ENCODE measurements around the gene PLCH2. TPM values are rescaled to one million over a fixed set of nuclear protein-coding genes. Genes with fewer than 3 reads are reported as not detected.

PLCH2 gene
- polyA plus RNA-seq, 1 of the 3 experiments (the other 2 are of a cell fraction) = 0.08 TPM

- no peak for TF ChIP-seq PBX3 (IDR thresholded peaks at IDR 0.05)
These were observed 26.2 kb upstream of the PLCH2 start (continued) for GRCh38 chr1:2449636-2450454.

GRCh38 chr1:2451741-2452140 is 24.3 kb upstream of the PLCH2 start:
- H3K9ac ChIP-seq = peak overlapping the region; percentile 44; the same call in 1 of the 2 replicates
- POLR2A ChIA-PET = no interaction called here
- H3K27ac ChIP-seq (ENCODE audit: low read depth in 2 of 2, low read length in 1 of 2) = peak overlapping the region in 1 of 2 experiments; percentile 64; a peak in 2 of 4 replicates

More at GRCh38 chr1:2451741-2452140, 24.3 kb upstream of the PLCH2 start:
- H3K9me3 ChIP-seq = no peaks in the 10 kb centered on the region
- CTCF ChIA-PET = interaction anchor here (1.4 kb wide), 1 partner anchor 96 kb away, joined by 6 read pairs; no protein-coding TSS in a partner anchor
- DNase-seq = no peak
- no peaks in the 10 kb centered on the region for H3K79me2 ChIP-seq (ENCODE audit: insufficient read depth)
- 0% methylated on average over 1 of the region's 18 CpGs for WGBS (ENCODE audit: low lambda C conversion rate)
- H4K20me1 ChIP-seq (ENCODE audit: insufficient read depth) = no peaks in the 10 kb centered on the region
- H3K27me3 ChIP-seq (ENCODE audit: insufficient read depth) = no peaks in the 10 kb centered on the region
- H3F3A ChIP-seq (replicated peaks; ENCODE audit: insufficient read depth) = no peaks in the 10 kb centered on the region
- peak overlapping the region; percentile 55; the same call in 1 of the 2 replicates for H3K4me2 ChIP-seq
- H3K4me1 ChIP-seq (ENCODE audit: control insufficient read depth in 1 of 2, insufficient read depth in 2 of 2, low read depth in 1 of 2, low read length in 1 of 2) = peaks cover 0 to 14% of the 10 kb centered on the region in 2 experiments; a peak in 1 of 4 replicates
- H3K36me3 ChIP-seq (replicated peaks in 1 of 2; ENCODE audit: control insufficient read depth in 1 of 2, insufficient read depth in 2 of 2, low read length in 1 of 2) = no peaks in the 10 kb centered on the region
- no peaks in the 10 kb centered on the region for H3K9me2 ChIP-seq
- no peak overlapping the region for H3K4me3 ChIP-seq (ENCODE audit: low read depth in 2 of 2, low read length in 1 of 2)
- peak overlapping the region; percentile 41; the same call in 1 of the 2 replicates for H2AFZ ChIP-seq (ENCODE audit: low read depth)
- TF ChIP-seq SIN3A (IDR thresholded peaks at IDR 0.05; ENCODE audit: borderline replicate concordance, low read depth, low read length) (peak; percentile 62; the same call in 1 of the 2 replicates), MAX (IDR thresholded peaks at IDR 0.05; ENCODE audit: low read depth) (peak; percentile 63; the same call in 1 of the 2 replicates), NFIC (IDR thresholded peaks at IDR 0.05; ENCODE audit: borderline replicate concordance) (no peak), PBX3 (IDR thresholded peaks at IDR 0.05) (peak; percentile 73), USF1 (IDR thresholded peaks at IDR 0.05; ENCODE audit: borderline replicate concordance, low read depth) (no peak), EP300 (IDR thresholded peaks at IDR 0.05; ENCODE audit: borderline replicate concordance in 1 of 2, low read depth in 1 of 2, low read length in 1 of 2) (peak in 1 of 2 experiments; percentile 26; a peak in 1 of 4 replicates), FOSL2 (IDR thresholded peaks at IDR 0.05; ENCODE audit: borderline replicate concordance, low read depth) (peak; percentile 64; the same call in 1 of the 2 replicates), TCF12 (IDR thresholded peaks at IDR 0.05) (peak; percentile 57)
